B cell (primary cell): ENCODE results near the gene TRPM1. TPM values are rescaled to one million over a fixed set of nuclear protein-coding genes. Genes with fewer than 3 reads are reported as not detected.
A peak's percentile ranks its signal among the peaks of the same experiment; 100 is the strongest.

Experiments
- ATAC-seq: fragments of 200-7000 bp; cut with Tn5 transposase; one replicate; pipeline ENCODE4 v1.10.0; 2021; ENCODE audit warnings: low read depth, mild to moderate bottlenecking, moderate number of reproducible peaks, moderate library complexity
- CTCF ChIA-PET: fragments of 350-600 bp; sonication (Branson Sonifier 250); formaldehyde crosslinking; loops from one replicate; lab custom pipeline; 2021; ENCODE audit warnings: antibody characterized with exemption, inconsistent platforms; lab: Charles Lee
- POLR2A ChIA-PET: fragments of 350-600 bp; sonication (Branson Sonifier 250); formaldehyde crosslinking; loops from one replicate; lab custom pipeline; 2021; ENCODE audit warnings: antibody characterized with exemption; lab: Charles Lee
- DNase-seq: peaks from one replicate; pipeline ENCODE4 v3.0.0; 2013
- H2AFZ ChIP-seq: 2 replicates; pipeline ENCODE4 v1.6.1; 2012; ENCODE audit warnings: mild to moderate bottlenecking, low read depth, low read length; ENCODE audit not compliant: insufficient read depth, poor library complexity, severe bottlenecking
- H3K27ac ChIP-seq, 2 donors: 1 replicate in 1 of 2; 2 replicates in 1 of 2; pipeline ENCODE4 v1.5.1; 2012 to 2013; ENCODE audit warnings: low read length in 2 of 2, mild to moderate bottlenecking in 2 of 2, moderate library complexity in 1 of 2
- H3K27me3 ChIP-seq, 4 experiments: fragments of 200-600 bp in 1 of 4; sonication (generic) in 1 of 4; replicated peaks in 1 of 4; 1 replicate in 2 of 4; 2 replicates in 2 of 4; pipeline versions ENCODE4 v1.6.1 to v1.7.0; 2013 to 2016; ENCODE audit warnings: low read length in 3 of 4, mild to moderate bottlenecking in 2 of 4, mixed read lengths in 1 of 4, moderate library complexity in 1 of 4; ENCODE audit not compliant: insufficient read depth in 4 of 4, control insufficient read depth in 3 of 4; ENCODE audit errors: control extremely low read depth in 1 of 4
- H3K36me3 ChIP-seq, 2 experiments: replicated peaks in 1 of 2; 1 replicate in 1 of 2; 2 replicates in 1 of 2; pipeline versions ENCODE4 v1.6.1 to v1.7.1; 2013; ENCODE audit warnings: low read length in 1 of 2; ENCODE audit not compliant: insufficient read depth in 2 of 2, control insufficient read depth in 1 of 2; ENCODE audit errors: control extremely low read depth in 1 of 2, extremely low read depth in 1 of 2
- H3K4me1 ChIP-seq, 2 donors: fragments of 200-600 bp in 1 of 2; sonication (generic) in 1 of 2; 1 replicate in 1 of 2; 2 replicates in 1 of 2; pipeline versions ENCODE4 v1.5.1 to v1.6.1; 2013 to 2017; ENCODE audit warnings: low read length in 2 of 2; ENCODE audit not compliant: control insufficient read depth in 2 of 2, insufficient read depth in 2 of 2
- H3K4me2 ChIP-seq: replicated peaks from 2 replicates; pipeline ENCODE3; 2012; ENCODE audit warnings: mild to moderate bottlenecking, low read depth, low read length; ENCODE audit not compliant: poor library complexity, severe bottlenecking
- H3K4me3 ChIP-seq, 5 experiments: fragments of 200-600 bp in 1 of 5; sonication (generic) in 1 of 5; 1 replicate in 3 of 5; 2 replicates in 2 of 5; pipeline versions ENCODE4 v1.5.1 to v1.7.0; 2011 to 2016; ENCODE audit warnings: low read length in 4 of 5, mild to moderate bottlenecking in 4 of 5, low read depth in 2 of 5, control low read depth in 1 of 5, moderate library complexity in 1 of 5; ENCODE audit not compliant: insufficient read depth in 1 of 5; ENCODE audit errors: control extremely low read depth in 1 of 5, extremely low read depth in 1 of 5
- H3K79me2 ChIP-seq: fragments of 200-600 bp; sonication (generic); one replicate; pipeline ENCODE4 v1.6.0; 2016; ENCODE audit warnings: low read length; ENCODE audit not compliant: control insufficient read depth, insufficient read depth
- H3K9ac ChIP-seq: fragments of 200-600 bp; sonication (generic); 2 replicates; pipeline ENCODE4 v1.6.1; 2017; ENCODE audit warnings: mild to moderate bottlenecking, low read length, moderate library complexity
- H3K9me3 ChIP-seq, 3 donors: one replicate each; pipeline versions ENCODE4 v1.6.1 to v1.7.1; 2013; ENCODE audit warnings: low read length in 2 of 3; ENCODE audit not compliant: control insufficient read depth in 2 of 3, insufficient read depth in 1 of 3; ENCODE audit errors: control extremely low read depth in 1 of 3
- H4K20me1 ChIP-seq: 2 replicates; pipeline ENCODE4 v1.6.0; 2012; ENCODE audit warnings: mild to moderate bottlenecking, low read length; ENCODE audit not compliant: insufficient read depth, control insufficient read depth, poor library complexity, severe bottlenecking
- H3K27ac Mint-ChIP-seq: one replicate; pipeline ENCODE4 v1.8.0; 2021; ENCODE audit warnings: mixed read lengths
- H3K27me3 Mint-ChIP-seq: one replicate; pipeline ENCODE4 v1.8.0; 2021; ENCODE audit warnings: mixed read lengths
- H3K4me1 Mint-ChIP-seq: one replicate; pipeline ENCODE4 v1.8.0; 2021; ENCODE audit warnings: mixed read lengths
- H3K4me3 Mint-ChIP-seq: one replicate; pipeline ENCODE4 v1.8.0; 2021; ENCODE audit warnings: mixed read lengths
- H3K9me3 Mint-ChIP-seq: one replicate; pipeline ENCODE4 v1.8.0; 2022; ENCODE audit warnings: mixed read lengths; ENCODE audit not compliant: insufficient read depth
- CTCF ChIP-seq: fragments of 200-600 bp; IDR thresholded peaks from one replicate; pipeline ENCODE4 v1.8.0; 2022; ENCODE audit warnings: antibody characterized with exemption, mild to moderate bottlenecking
- EZH2 ChIP-seq: IDR thresholded peaks from 2 replicates; pipeline ENCODE4 v1.6.1; 2012; ENCODE audit warnings: borderline replicate concordance, low read depth, mild to moderate bottlenecking, moderate library complexity, low read length; ENCODE audit not compliant: insufficient read depth, poor library complexity, severe bottlenecking
- WGBS: methylation state at CpG from one replicate; pipeline ENCODE4 v1.1.5; 2013; ENCODE audit warnings: missing lambda C conversion rate; ENCODE audit not compliant: insufficient coverage; 5-methylcytosine and 5-hydroxymethylcytosine counted together
- intact Hi-C: fragments of 100-400 bp; cut with micrococcal nuclease; formaldehyde crosslinking; loops from one replicate; pipeline ENCODE4 v1.10.0; 2022
- polyA plus RNA-seq: library from polyadenylated mRNA; depleted of rRNA; stranded (reverse); fragments of >200 nt; gene quantifications from 2 replicates; pipeline ENCODE4 v1.2.3, GENCODE V29; 2012
- total RNA-seq, 2 donors: library from RNA; stranded (reverse); fragments of 120-200 nt in 1 of 2; gene quantifications; 1 replicate in 1 of 2; 2 replicates in 1 of 2; pipeline versions ENCODE4 v1.2.3 to v1.2.4, GENCODE V29; 2013 to 2022

TRPM1 gene
- total and polyA plus RNA-seq, 2 donors (not counting 1 experiment from before 2014, with no cell fraction given), result 0.07 TPM; not detected in 1

- Histone ChIP-seq H4K20me1 (no peaks in the 10 kb centered on the region), H3K9ac (no peak overlapping the region), H3K27ac (no peak overlapping the region), H3K27me3 (no peaks in the 10 kb centered on the region), H3K9me3 (no peaks in the 10 kb centered on the region), H2AFZ (no peak overlapping the region), H3K4me1 (peaks cover 42 to 44% of the 10 kb centered on the region in 2 donors), H3K4me3 (no peak overlapping the region), H3K4me2 (no peak overlapping the region), H3K36me3 (no peaks in the 10 kb centered on the region), H3K79me2 (no peaks in the 10 kb centered on the region)
- no peaks in the 10 kb centered on the region for H3K9me3 Mint-ChIP-seq
- DNase-seq (no peak), ATAC-seq (no peak)
- H3K27ac Mint-ChIP-seq, result peak overlapping the region; percentile 46
- no peak overlapping the region for H3K4me3 Mint-ChIP-seq
- intact Hi-C loops, result no loop called here
- no peak for TF ChIP-seq EZH2
- no peak for TF ChIP-seq CTCF
- H3K4me1 Mint-ChIP-seq, result peaks cover 59% of the 10 kb centered on the region
- 99% methylated on average over 17 of the region's 19 CpGs for WGBS
- H3K27me3 Mint-ChIP-seq, result no peaks in the 10 kb centered on the region
- ChIA-PET POLR2A (no interaction called here), CTCF (no interaction called here)
These were observed 54.7 kb downstream of the TRPM1 start for GRCh38 chr15:31046759-31047359.

- Histone ChIP-seq H4K20me1 (no peaks in the 10 kb centered on the region), H3K4me2 (no peak overlapping the region), H3K4me1 (peaks cover 29 to 32% of the 10 kb centered on the region in 2 donors), H2AFZ (no peak overlapping the region), H3K4me3 (no peak overlapping the region), H3K79me2 (no peaks in the 10 kb centered on the region), H3K27me3 (no peaks in the 10 kb centered on the region), H3K36me3 (no peaks in the 10 kb centered on the region), H3K27ac (no peak overlapping the region), H3K9me3 (no peaks in the 10 kb centered on the region), H3K9ac (no peak overlapping the region)
- DNase-seq, result no peak
- no peak for TF ChIP-seq CTCF
- WGBS, result no CpG with 5 or more reads among the region's 3 CpGs
- H3K4me1 Mint-ChIP-seq, result peaks cover 46% of the 10 kb centered on the region
- no peaks in the 10 kb centered on the region for H3K9me3 Mint-ChIP-seq
- ChIA-PET CTCF (interaction anchor here (1.2 kb wide), 1 partner anchor 83 kb away, joined by 3 read pairs; no protein-coding TSS in a partner anchor), POLR2A (no interaction called here)
- H3K27me3 Mint-ChIP-seq, result no peaks in the 10 kb centered on the region
- intact Hi-C loops, result no loop called here
- no peak overlapping the region for H3K4me3 Mint-ChIP-seq
- H3K27ac Mint-ChIP-seq, result no peak overlapping the region
- no peak for ATAC-seq
These were observed 55.9 kb downstream of the TRPM1 start for GRCh38 chr15:31045606-31046005.
